Calu3 (cell line): ENCODE data around the gene FAM174C. TPM values are rescaled to one million over a fixed set of nuclear protein-coding genes. Genes with fewer than 3 reads are reported as not detected.

Experiments
- BruUV-seq: library from RNA; stranded (reverse); fragments of 400-500 nt; replicated peaks from 2 replicates; lab custom pipeline; 2021; lab: Mats Ljungman, UMichigan
- CTCF ChIA-PET: fragments of 300-600 bp; sonication (Branson Sonifier 250); formaldehyde crosslinking; loops from one replicate; lab custom pipeline; 2022; ENCODE audit warnings: antibody characterized with exemption; lab: Charles Lee
- DNase-seq: peaks from one replicate; pipeline ENCODE4 v3.0.0; 2022
- H3K27ac Mint-ChIP-seq: one replicate; pipeline ENCODE4 v1.8.0; 2022; ENCODE audit warnings: mixed read lengths; ENCODE audit not compliant: unreplicated experiment
- H3K27me3 Mint-ChIP-seq: one replicate; pipeline ENCODE4 v1.8.0; 2022; ENCODE audit warnings: mixed read lengths; ENCODE audit not compliant: unreplicated experiment
- H3K36me3 Mint-ChIP-seq: one replicate; pipeline ENCODE4 v1.8.0; 2022; ENCODE audit warnings: mild to moderate bottlenecking, moderate library complexity, mixed read lengths; ENCODE audit not compliant: insufficient read depth, unreplicated experiment
- H3K4me1 Mint-ChIP-seq: one replicate; pipeline ENCODE4 v1.8.0; 2022; ENCODE audit warnings: mild to moderate bottlenecking, low read depth, mixed read lengths; ENCODE audit not compliant: unreplicated experiment
- H3K4me3 Mint-ChIP-seq: one replicate; pipeline ENCODE4 v1.8.0; 2022; ENCODE audit warnings: mild to moderate bottlenecking, low read depth, moderate library complexity, mixed read lengths; ENCODE audit not compliant: unreplicated experiment
- H3K9me3 Mint-ChIP-seq: one replicate; pipeline ENCODE4 v1.8.0; 2022; ENCODE audit warnings: low read depth, mixed read lengths; ENCODE audit not compliant: unreplicated experiment
- intact Hi-C: fragments of 100-400 bp; cut with micrococcal nuclease; formaldehyde crosslinking; loops from one replicate; pipeline ENCODE4 v1.10.0; 2022; ENCODE audit not compliant: unreplicated experiment
- total RNA-seq: library from RNA; stranded (reverse); gene quantifications from 2 replicates; pipeline ENCODE4 v1.2.3, GENCODE V29; 2022
- TF ChIP-seq, protein P1 (sequence below): fragments of 200-600 bp; IDR thresholded peaks from one replicate; pipeline ENCODE4 v1.8.0; 2022; ENCODE audit warnings: antibody characterized with exemption; ENCODE audit not compliant: unreplicated experiment

Gene FAM174C
- total RNA-seq, 1 experiment from 2014 or later: 34.4 TPM

DNA sequence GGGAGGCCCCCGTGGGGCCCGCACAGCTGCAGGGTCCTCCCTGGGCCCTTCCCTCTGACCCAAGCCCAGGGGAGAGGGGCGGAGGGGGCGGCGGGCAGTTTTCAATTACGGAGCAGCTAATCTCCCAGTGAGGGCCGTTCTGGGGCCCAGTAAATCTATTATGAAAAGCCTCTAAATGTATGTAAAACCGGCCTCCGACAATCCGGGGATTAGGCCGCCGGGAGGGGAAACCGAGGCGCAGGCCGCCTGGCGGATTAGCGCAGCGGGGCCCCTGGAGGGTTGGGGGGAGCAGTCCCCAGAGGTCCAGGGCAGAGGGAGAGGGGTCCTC lies 35.5 kb downstream of the FAM174C start:
- Mint-ChIP-seq H3K27me3 (no peaks in the 10 kb centered on the region), H3K27ac (no peak overlapping the region), H3K4me1 (no peaks in the 10 kb centered on the region), H3K9me3 (no peaks in the 10 kb centered on the region), H3K4me3 (no peak overlapping the region), H3K36me3 (peaks cover 4% of the 10 kb centered on the region)
- CTCF ChIA-PET: no interaction called here
- TF ChIP-seq, protein P1, sequence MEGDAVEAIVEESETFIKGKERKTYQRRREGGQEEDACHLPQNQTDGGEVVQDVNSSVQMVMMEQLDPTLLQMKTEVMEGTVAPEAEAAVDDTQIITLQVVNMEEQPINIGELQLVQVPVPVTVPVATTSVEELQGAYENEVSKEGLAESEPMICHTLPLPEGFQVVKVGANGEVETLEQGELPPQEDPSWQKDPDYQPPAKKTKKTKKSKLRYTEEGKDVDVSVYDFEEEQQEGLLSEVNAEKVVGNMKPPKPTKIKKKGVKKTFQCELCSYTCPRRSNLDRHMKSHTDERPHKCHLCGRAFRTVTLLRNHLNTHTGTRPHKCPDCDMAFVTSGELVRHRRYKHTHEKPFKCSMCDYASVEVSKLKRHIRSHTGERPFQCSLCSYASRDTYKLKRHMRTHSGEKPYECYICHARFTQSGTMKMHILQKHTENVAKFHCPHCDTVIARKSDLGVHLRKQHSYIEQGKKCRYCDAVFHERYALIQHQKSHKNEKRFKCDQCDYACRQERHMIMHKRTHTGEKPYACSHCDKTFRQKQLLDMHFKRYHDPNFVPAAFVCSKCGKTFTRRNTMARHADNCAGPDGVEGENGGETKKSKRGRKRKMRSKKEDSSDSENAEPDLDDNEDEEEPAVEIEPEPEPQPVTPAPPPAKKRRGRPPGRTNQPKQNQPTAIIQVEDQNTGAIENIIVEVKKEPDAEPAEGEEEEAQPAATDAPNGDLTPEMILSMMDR: no peak
- DNase-seq: no peak
- no TSS peak for BruUV-seq
- intact Hi-C loops: no loop called here

DNA sequence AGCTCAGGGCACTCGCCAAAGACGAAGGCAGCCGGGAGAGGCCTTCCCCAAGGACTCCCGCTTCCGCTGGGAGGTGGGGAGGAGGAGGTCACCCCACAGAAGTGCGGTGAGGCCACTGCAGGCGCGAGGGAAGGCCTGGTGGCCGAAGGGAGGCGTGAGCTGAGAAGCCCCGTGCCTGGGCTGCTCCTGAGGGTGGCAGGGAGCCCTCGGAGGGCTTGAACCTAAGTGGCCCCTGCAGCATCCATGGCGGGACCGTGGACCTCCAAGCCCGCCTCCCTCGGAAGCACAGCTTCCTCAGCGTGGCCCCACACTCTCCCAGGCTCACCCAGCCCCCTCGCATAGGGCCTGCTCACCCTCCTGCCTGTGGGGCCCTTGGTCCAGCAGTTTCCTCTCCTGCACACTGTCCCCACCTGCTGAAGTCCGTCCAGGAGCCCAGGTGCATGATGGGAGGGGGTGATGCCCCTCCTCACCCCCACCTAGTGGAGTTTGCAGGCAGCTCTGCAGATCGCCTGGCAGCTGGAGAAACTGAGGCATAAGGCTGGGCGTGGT lies 36.3 kb downstream of the FAM174C start:
- TF ChIP-seq, protein P1: no peak
- no peaks in the 10 kb centered on the region for H3K27me3 Mint-ChIP-seq
- BruUV-seq: no TSS peak
- no peak overlapping the region for H3K27ac Mint-ChIP-seq
- H3K4me1 Mint-ChIP-seq: no peaks in the 10 kb centered on the region
- no peaks in the 10 kb centered on the region for H3K9me3 Mint-ChIP-seq
- peaks cover 4% of the 10 kb centered on the region for H3K36me3 Mint-ChIP-seq
- H3K4me3 Mint-ChIP-seq: no peak overlapping the region
- CTCF ChIA-PET: no interaction called here
- no peak for DNase-seq
- intact Hi-C loops: no loop called here

DNA sequence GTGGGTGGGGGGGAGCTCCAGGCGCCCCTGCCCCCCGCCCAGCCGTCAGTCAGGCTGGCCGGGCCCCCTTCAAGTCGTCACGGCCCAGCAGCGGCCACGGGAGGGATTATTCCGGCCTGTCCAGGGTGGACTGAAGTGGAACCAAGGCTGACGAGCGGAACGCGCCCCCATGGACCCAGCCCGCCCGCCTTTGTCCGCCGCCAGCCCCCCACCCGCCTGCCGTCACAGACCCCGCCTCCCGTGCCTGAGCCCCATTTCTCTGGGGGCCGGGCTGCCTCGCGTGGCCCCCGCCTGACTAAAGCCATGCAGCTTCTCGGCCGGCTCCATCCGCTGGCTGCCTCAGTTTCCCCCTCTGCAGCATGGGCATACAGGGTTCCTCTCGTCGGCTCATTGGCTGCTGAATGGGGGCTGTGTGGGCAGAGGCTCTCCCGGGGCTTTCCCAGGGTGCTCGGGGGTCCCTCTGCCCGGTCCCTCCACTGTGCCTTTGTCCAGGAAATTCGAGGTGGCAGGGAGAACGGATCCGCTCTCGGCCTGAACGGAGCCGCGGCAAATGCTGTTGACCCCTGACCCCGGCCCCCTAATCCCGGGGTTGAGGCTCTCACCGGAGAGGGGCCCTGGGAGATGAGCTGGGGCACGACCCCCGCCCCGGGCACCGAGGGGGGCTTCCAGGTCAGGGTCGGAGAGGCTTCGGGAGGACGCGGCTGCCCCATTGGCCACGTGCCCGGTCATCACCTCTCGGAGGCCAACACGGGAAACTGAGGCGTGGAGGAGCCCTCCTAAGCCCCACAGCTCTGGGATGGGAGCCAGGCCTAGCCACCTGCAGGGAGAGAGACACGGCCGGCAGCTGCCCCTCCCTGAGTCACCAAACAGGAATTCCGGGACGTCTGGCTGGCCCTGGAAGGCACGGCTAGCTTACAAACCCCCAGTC lies 37.7 kb downstream of the FAM174C start:
- intact Hi-C loops: no loop called here
- Mint-ChIP-seq H3K27ac (no peak overlapping the region), H3K4me1 (no peaks in the 10 kb centered on the region), H3K36me3 (no peaks in the 10 kb centered on the region), H3K27me3 (peaks cover 12% of the 10 kb centered on the region), H3K9me3 (no peaks in the 10 kb centered on the region), H3K4me3 (no peak overlapping the region)
- TF ChIP-seq, protein P1: no peak
- DNase-seq: peak; percentile 72
- CTCF ChIA-PET: interaction anchor here (0.6 to 0.7 kb wide), 2 partner anchors 56 to 234 kb away, joined by 3 read pairs; no protein-coding TSS in a partner anchor
- no TSS peak for BruUV-seq

DNA sequence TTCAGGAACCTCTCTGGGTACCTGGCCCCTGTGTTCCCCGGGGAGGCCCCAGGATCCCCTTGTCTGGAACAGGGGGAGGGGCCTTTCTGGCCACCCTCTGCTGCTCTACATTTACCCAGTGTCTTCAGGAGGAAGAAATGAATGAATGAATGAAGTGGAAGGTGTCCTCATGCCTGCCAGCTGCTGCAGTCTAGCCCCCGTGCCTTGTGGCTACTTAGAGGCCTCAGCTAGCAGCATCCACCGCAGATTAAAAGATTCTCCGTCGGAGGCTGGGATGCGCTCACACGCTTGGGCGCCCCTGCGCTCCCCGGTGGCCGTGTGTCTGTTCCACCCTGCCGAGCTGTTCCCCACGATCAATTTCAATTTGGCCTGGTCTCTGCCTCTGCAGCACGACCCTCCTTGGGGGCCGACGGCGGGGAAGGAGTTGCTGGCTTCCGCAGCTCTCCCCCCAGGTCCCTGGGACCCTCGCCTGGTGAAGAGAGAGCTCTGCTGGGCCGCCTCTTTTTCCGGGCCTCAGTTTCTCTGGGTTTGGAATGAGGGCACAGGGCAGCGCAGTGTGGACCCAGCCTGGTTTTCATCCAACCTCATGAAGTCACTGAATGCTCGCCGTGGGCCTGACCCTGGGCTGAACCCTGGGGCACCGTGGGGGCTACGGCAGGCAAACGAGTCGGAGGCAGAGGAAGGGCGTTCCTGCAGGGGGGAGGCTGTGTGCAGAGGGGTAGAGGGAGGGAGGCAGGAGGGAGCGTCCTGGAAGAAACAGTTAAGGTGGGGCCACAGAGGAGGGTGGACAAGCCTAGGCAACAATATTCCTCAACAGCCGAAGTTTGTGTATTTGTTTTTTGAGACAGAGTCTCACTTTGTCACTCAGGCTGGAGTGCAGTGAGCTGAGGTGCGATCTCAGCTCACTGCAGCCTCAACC lies 38.6 kb downstream of the FAM174C start:
- Mint-ChIP-seq H3K27me3 (peaks cover 12% of the 10 kb centered on the region), H3K9me3 (no peaks in the 10 kb centered on the region), H3K4me3 (no peak overlapping the region), H3K4me1 (no peaks in the 10 kb centered on the region), H3K36me3 (no peaks in the 10 kb centered on the region), H3K27ac (no peak overlapping the region)
- no TSS peak for BruUV-seq
- no peak for DNase-seq
- TF ChIP-seq, protein P1: no peak
- CTCF ChIA-PET: interaction anchor here (0.6 kb wide), 1 partner anchor 233 kb away, joined by 3 read pairs; no protein-coding TSS in a partner anchor
- intact Hi-C loops: no loop called here
